Right cardiac atrium (tissue), 5 donors: ENCODE data around the gene ALDH18A1. TPM values are rescaled to one million over a fixed set of nuclear protein-coding genes. Genes with fewer than 3 reads are reported as not detected.
"Not testable (repeated sequence)": the region's sequence is repeated elsewhere in the genome, so short reads cannot be mapped to it uniquely, and the experiment has no call there.

ENCODE experiments used
- ATAC-seq, 2 donors: fragments of 200-7000 bp; cut with Tn5 transposase; one replicate each; pipeline versions ENCODE4 v1.8.0 to v1.9.1; 2020; ENCODE audit warnings: moderate library complexity in 2 of 2, mild to moderate bottlenecking in 1 of 2
- DNase-seq, 3 donors: peaks; one replicate each; pipeline ENCODE4 v3.0.0-alpha.2; 2020
- H3K27ac ChIP-seq: one replicate; pipeline ENCODE4 v1.5.1; 2013; ENCODE audit warnings: mild to moderate bottlenecking, low read length, control low read depth, moderate library complexity
- H3K27me3 ChIP-seq: one replicate; pipeline ENCODE4 v1.6.1; 2013; ENCODE audit not compliant: control insufficient read depth, insufficient read depth
- H3K4me1 ChIP-seq: one replicate; pipeline ENCODE4 v1.6.1; 2013; ENCODE audit warnings: low read length; ENCODE audit not compliant: control insufficient read depth, insufficient read depth
- H3K4me3 ChIP-seq: one replicate; pipeline ENCODE4 v1.5.1; 2013; ENCODE audit warnings: low read length, control low read depth
- H3K9me3 ChIP-seq: one replicate; pipeline ENCODE4 v1.6.1; 2013; ENCODE audit warnings: low read length; ENCODE audit not compliant: control insufficient read depth
- WGBS: extraction: QIAGEN DNeasy Blood & Tissue Kit; methylation state at CpG from one replicate; pipeline ENCODE4 v1.1.7; 2013; 5-methylcytosine and 5-hydroxymethylcytosine counted together
- intact Hi-C, 4 donors: fragments of 100-400 bp; cut with DNase I; formaldehyde crosslinking; loops; one replicate each; pipeline versions ENCODE4 v1.11.0 to v1.14.0; 2022 to 2023
- polyA plus RNA-seq: library from polyadenylated mRNA; stranded (reverse); fragments of 200-250 nt; gene quantifications from one replicate; pipeline ENCODE4 v1.2.3, GENCODE V29; 2013
- total RNA-seq, 4 donors: library from RNA; stranded (reverse); fragmentation: NEBNext Ultra II Directional; extraction: Animal tissue kit (Norgen Biotek cat#: 25700); gene quantifications; one replicate each; pipeline ENCODE4 v1.2.1, GENCODE V29; 2021
- donor health status: healthy with polysubstance abuse.
- donor health status: DM: no; HTN: yes; CAD: no.
- donor health status: DM: no; HTN: no; CAD: no.
- donor health status: DM: no; HTN: yes; CAD: no; lungs with severe emphysema.
- donor health status: DM: yes; HTN: yes; CAD: no.

Gene ALDH18A1
- total and polyA plus RNA-seq, 5 donors = 6.9 to 29.8 (median 19.6) TPM

GRCh38 chr10:95675403-95676116, 19.0 kb upstream of the ALDH18A1 start:
- intact Hi-C loops = no loop called here
- ATAC-seq (no peak), DNase-seq (no peak)
- H3K4me3 ChIP-seq = no peak overlapping the region
- H3K4me1 ChIP-seq = no peaks in the 10 kb centered on the region
- H3K9me3 ChIP-seq = no peaks in the 10 kb centered on the region
- no peaks in the 10 kb centered on the region for H3K27me3 ChIP-seq
- 89% methylated on average over 1 of the region's 1 CpG for WGBS
- no peak overlapping the region for H3K27ac ChIP-seq

- intact Hi-C loops = no loop called here
- ATAC-seq = no peak
- Histone ChIP-seq H3K9me3 (no peaks in the 10 kb centered on the region), H3K4me1 (no peaks in the 10 kb centered on the region), H3K27me3 (no peaks in the 10 kb centered on the region), H3K4me3 (no peak overlapping the region), H3K27ac (no peak overlapping the region)
- 96% methylated on average over 1 of the region's 1 CpG for WGBS
- no peak for DNase-seq
Measured at GRCh38 chr10:95674643-95675042, 18.1 kb upstream of the ALDH18A1 start.

- DNase-seq, H3K9me3 ChIP-seq, ATAC-seq, H3K27me3 ChIP-seq, H3K4me3 ChIP-seq, H3K27ac ChIP-seq, H3K4me1 ChIP-seq: not testable (repeated sequence)
- 97% methylated on average over 7 of the region's 7 CpGs for WGBS
- intact Hi-C loops = loop anchor here in 1 of 4 donors (2.0 kb wide), 1 partner anchor 32 kb away; no protein-coding TSS in a partner anchor
Measured at GRCh38 chr10:95672641-95673040, 16.1 kb upstream of the ALDH18A1 start.

GRCh38 chr10:95664543-95664942, 8.0 kb upstream of the ALDH18A1 start:
- no peak for DNase-seq
- H3K9me3 ChIP-seq = no peaks in the 10 kb centered on the region
- no peak overlapping the region for H3K4me3 ChIP-seq
- intact Hi-C loops = no loop called here
- no peak for ATAC-seq
- H3K27ac ChIP-seq = peak overlapping the region; percentile 10
- H3K4me1 ChIP-seq = peaks cover 2% of the 10 kb centered on the region
- no peaks in the 10 kb centered on the region for H3K27me3 ChIP-seq

GRCh38 chr10:95663496-95663895, 7.0 kb upstream of the ALDH18A1 start:
- Histone ChIP-seq H3K27me3 (no peaks in the 10 kb centered on the region), H3K4me3 (no peak overlapping the region), H3K4me1 (peaks cover 2% of the 10 kb centered on the region), H3K27ac (no peak overlapping the region), H3K9me3 (no peaks in the 10 kb centered on the region)
- WGBS = 17% methylated on average over 1 of the region's 1 CpG
- intact Hi-C loops = no loop called here
- peak; percentile 45 to 77 for ATAC-seq
- DNase-seq = no peak

GRCh38 chr10:95661818-95662217, 5.3 kb upstream of the ALDH18A1 start:
- peaks cover 2% of the 10 kb centered on the region for H3K4me1 ChIP-seq
- intact Hi-C loops = no loop called here
- ATAC-seq = peak in 1 of 2 donors; percentile 25
- H3K27ac ChIP-seq = no peak overlapping the region
- no peak for DNase-seq
- 91% methylated on average over 1 of the region's 1 CpG for WGBS
- no peak overlapping the region for H3K4me3 ChIP-seq
- no peaks in the 10 kb centered on the region for H3K27me3 ChIP-seq
- H3K9me3 ChIP-seq = no peaks in the 10 kb centered on the region

- H3K27ac ChIP-seq = no peak overlapping the region
- no peak for DNase-seq
- H3K4me1 ChIP-seq = peaks cover 2% of the 10 kb centered on the region
- no peaks in the 10 kb centered on the region for H3K27me3 ChIP-seq
- intact Hi-C loops = no loop called here
- no peak overlapping the region for H3K4me3 ChIP-seq
- no peaks in the 10 kb centered on the region for H3K9me3 ChIP-seq
- no peak for ATAC-seq
Measured at GRCh38 chr10:95660283-95660682, 3.8 kb upstream of the ALDH18A1 start.

GRCh38 chr10:95657250-95657649, 739 bp upstream of the ALDH18A1 start:
- H3K4me3 ChIP-seq = peak overlapping the region; percentile 52
- no peaks in the 10 kb centered on the region for H3K4me1 ChIP-seq
- H3K27me3 ChIP-seq = no peaks in the 10 kb centered on the region
- no peak for ATAC-seq
- no peak for DNase-seq
- no peaks in the 10 kb centered on the region for H3K9me3 ChIP-seq
- intact Hi-C loops = no loop called here
- H3K27ac ChIP-seq = no peak overlapping the region
- WGBS = 47% methylated on average over 1 of the region's 1 CpG

- peak; percentile 4 to 19 for ATAC-seq
- WGBS = 9% methylated on average over 23 of the region's 23 CpGs
Measured at GRCh38 chr10:95655571-95656290, 780 bp downstream of the ALDH18A1 start.

GRCh38 chr10:95653895-95654294, 2.6 kb downstream of the ALDH18A1 start:
- H3K9me3 ChIP-seq = no peaks in the 10 kb centered on the region
- no peaks in the 10 kb centered on the region for H3K27me3 ChIP-seq
- ATAC-seq (no peak), DNase-seq (no peak)
- H3K27ac ChIP-seq = no peak overlapping the region
- intact Hi-C loops = no loop called here
- no peaks in the 10 kb centered on the region for H3K4me1 ChIP-seq
- 91% methylated on average over 5 of the region's 5 CpGs for whole genome bisulfite sequencing
- H3K4me3 ChIP-seq = no peak overlapping the region

More at GRCh38 chr10:95655571-95656290, 780 bp downstream of the ALDH18A1 start:
- intact Hi-C loops = no loop called here
- Histone ChIP-seq H3K9me3 (no peaks in the 10 kb centered on the region), H3K27me3 (no peaks in the 10 kb centered on the region), H3K4me3 (peak overlapping the region; percentile 52), H3K27ac (no peak overlapping the region), H3K4me1 (no peaks in the 10 kb centered on the region)
- no peak for DNase-seq

- Histone ChIP-seq H3K9me3 (no peaks in the 10 kb centered on the region), H3K4me3 (no peak overlapping the region), H3K27me3 (no peaks in the 10 kb centered on the region), H3K4me1 (no peaks in the 10 kb centered on the region), H3K27ac (no peak overlapping the region)
- WGBS = 97% methylated on average over 1 of the region's 1 CpG
- ATAC-seq (no peak), DNase-seq (no peak)
- intact Hi-C loops = no loop called here
Measured at GRCh38 chr10:95651346-95652060, 5.0 kb downstream of the ALDH18A1 start.
